Sciatic nerve (tissue), 2 donors: ENCODE results near the gene BASP1. TPM values are rescaled to one million over a fixed set of nuclear protein-coding genes. Genes with fewer than 3 reads are reported as not detected.
"Not testable (repeated sequence)": the region's sequence is repeated elsewhere in the genome, so short reads cannot be mapped to it uniquely, and the experiment has no call there.

ENCODE experiments used
- ATAC-seq: fragments of 200-7000 bp; cut with Tn5 transposase; one replicate; pipeline ENCODE4 v1.9.1; 2020; ENCODE audit warnings: mild to moderate bottlenecking, moderate library complexity
- DNase-seq: peaks from one replicate; pipeline ENCODE4 v3.0.0-alpha.2; 2020; ENCODE audit warnings: low spot score
- intact Hi-C: fragments of 100-400 bp; cut with DNase I; formaldehyde crosslinking; loops from one replicate; pipeline ENCODE4 v1.14.2; 2022
- total RNA-seq: library from RNA; stranded (reverse); fragmentation: NEBNext Ultra II Directional; extraction: Animal tissue kit (Norgen Biotek cat#: 25700); gene quantifications from one replicate; pipeline ENCODE4 v1.2.1, GENCODE V29; 2021
- donor health status: DM: no; HTN: no; CAD: no.
- donor health status: DM: no; HTN: no; CAD: no.

BASP1 gene
- total RNA-seq, 1 donor from 2014 or later, result 26.8 TPM

DNA sequence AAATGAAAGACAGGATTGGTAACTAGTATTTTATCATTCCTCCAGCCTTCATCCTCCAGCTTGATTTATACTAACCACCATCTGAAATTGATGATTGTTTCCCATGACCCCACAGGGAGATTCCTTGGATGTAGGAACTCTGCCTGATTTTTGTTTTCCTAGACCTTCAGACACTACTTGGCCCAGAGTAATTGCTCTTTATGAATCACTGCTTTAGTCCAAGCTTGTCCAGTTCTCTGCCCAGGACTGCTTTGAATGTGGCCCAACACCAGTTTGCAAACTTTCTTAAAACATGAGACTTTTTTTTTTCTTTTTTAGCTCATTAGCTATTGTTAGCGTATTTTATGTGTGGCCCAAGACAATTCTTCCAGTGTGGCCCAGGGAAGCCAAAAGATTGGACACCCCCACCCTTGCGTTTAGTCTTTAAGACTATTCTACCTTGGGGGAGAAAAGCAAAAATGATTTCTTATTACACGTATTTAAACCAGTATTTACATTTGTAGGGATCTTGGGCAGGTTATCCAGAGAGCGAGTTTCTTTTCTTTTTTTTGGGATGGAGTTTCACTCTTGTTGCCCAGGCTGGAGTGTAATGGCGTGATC is 18.4 kb downstream of the BASP1 start:
- no peak for DNase-seq
- intact Hi-C loops, result no loop called here
- peak; percentile 57 for ATAC-seq

DNA sequence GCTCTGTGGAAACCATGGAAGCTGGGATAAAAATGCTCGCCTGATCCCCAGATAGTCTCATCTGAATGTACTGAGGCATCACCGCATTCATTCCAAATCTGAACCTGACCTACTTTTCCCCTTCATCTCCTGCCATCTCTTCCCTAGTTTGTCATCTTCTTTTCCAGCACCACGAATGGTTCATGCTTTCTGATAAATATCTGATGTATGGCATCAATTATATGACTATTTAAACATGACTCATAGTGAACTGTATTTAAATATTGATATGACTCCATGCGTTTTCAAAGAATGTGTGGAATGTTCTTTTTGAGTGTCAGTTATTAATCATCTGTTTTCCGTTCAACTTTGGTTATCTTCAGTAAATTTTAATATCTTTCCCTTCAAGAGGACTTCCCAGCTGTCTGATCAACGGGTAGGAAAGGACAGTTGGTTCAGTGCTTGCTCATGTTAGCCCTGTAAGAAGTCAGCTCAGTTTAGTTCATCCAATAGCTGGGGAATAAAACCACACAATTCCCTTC is 21.1 kb downstream of the BASP1 start:
- DNase-seq (no peak), ATAC-seq (no peak)
- intact Hi-C loops, result no loop called here

DNA sequence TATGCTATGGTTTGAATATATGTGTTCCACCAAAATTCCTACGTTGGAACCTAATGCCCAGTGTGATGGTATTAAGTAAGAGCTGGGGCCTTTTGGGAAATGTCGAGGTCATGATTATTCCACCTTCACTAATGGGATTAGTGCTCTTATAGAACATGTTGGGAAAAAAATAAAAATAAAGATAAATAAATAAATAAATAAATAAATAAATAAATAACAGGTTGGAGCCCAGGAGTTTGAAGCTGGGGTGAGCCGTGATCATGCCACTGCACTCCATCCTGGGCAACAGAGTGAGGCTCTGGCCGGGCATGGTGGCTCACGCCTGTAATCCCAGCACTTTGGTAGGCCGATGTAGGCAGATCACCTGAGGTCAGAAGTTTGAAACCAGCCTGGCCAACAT is 22.5 kb downstream of the BASP1 start:
- DNase-seq (no peak), ATAC-seq (no peak)
- intact Hi-C loops, result no loop called here

DNA sequence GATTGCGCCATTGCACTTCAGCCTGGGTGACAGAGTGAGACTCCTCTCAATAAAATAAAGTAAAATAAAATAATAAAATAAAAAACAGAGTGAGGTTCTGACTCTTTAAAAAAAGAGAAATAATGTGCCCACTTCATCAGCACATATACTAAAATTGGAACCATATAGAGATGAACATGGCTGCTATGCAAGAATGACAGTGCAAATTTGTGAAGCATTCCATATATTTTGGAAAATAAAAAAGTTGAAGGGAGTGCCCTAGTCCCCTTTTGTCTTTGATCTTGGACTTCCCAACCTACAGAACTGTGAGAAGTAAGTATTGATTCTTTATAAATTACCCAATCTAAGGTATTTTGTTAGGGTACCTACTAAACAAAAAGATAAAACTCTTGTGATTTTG is 23.1 kb downstream of the BASP1 start:
- intact Hi-C loops, result no loop called here
- DNase-seq, result no peak
- ATAC-seq, result no peak

DNA sequence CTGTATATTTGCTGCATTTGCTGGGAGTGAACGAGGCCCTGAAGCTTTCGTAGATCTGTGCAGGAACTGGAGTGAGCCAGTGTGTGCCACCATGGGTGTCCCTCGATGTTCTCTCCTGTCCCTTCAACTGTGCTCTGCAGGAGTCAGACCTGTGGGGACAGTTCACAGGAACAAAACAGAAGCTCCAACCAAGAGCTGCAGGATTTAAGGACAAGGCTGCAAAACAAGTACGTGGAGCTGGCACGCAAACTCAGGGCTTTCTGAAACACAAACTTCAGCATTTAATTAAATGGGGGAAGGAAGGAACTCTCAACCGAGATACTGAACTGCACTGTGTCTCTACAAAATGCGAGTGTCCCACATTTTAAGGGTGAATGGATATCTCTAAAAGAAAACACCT is 24.2 kb downstream of the BASP1 start:
- DNase-seq, result no peak
- ATAC-seq, result no peak
- intact Hi-C loops, result no loop called here

DNA sequence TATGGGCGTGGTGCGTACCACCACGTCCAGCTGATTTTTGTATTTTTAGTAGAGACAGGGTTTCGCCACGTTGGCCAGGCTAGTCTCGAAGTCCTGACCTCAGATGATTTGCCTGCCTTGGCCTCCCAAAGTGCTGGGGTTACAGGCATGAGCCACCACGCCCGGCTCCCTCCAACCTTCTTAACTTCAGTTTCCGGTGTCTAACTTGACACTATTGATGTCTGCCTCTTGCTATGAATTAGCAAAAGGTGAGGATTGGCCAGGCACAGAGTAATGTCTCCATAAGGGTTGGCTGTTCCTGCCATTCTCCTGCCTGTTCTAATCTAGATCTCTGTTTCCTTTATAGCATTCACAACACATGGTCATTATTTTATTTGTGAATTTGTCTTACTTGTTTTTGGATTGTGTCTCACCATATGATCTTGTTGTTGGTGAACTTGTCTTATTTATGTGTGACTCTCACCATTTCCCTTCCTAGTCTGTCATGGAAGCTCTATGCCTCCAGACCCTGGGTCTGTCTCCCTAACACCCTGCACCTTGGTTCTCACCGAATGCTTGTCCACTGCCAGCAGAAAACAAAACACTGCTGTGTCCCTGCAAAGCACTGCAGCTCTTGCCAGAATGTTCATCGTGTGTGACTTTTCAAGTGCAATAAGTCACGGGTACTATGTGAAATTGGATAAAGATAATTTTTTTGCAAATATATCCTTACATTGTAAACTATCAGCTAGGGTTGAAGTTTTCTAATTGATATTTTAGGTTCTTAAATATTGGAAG is 26.0 kb downstream of the BASP1 start:
- DNase-seq (no peak), ATAC-seq (no peak)
- intact Hi-C loops, result no loop called here

DNA sequence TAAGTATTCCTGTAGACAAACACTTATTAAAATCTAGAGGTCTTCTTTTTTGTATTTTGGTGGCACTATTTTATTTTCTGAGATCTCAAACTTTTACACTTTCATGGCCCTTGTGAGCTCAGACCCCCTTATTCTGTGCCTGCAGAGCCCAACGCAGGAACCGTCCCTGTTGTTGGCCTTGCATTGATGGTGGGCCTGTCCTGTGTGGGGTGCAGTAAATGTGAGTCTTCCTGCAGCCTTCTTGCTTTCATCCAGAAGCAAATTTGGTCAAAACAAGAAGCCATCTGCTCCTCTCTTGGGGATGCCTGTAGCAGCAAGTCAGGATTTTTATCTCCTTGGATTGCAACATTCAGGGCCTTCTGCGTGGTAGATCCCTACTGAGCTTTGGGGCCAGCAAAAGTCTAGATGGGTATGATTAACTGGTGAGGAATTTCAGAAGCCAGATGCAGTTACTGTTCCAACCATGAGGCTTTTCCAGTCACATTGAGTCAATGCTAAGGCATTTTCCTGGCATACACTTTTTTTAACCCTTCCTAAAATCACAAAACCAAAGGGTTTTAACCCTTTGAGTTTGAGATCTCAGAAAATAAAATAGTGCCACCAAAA is 31.7 kb downstream of the BASP1 start:
- ATAC-seq (peak; percentile 91), DNase-seq (no peak)
- intact Hi-C loops, result no loop called here

DNA sequence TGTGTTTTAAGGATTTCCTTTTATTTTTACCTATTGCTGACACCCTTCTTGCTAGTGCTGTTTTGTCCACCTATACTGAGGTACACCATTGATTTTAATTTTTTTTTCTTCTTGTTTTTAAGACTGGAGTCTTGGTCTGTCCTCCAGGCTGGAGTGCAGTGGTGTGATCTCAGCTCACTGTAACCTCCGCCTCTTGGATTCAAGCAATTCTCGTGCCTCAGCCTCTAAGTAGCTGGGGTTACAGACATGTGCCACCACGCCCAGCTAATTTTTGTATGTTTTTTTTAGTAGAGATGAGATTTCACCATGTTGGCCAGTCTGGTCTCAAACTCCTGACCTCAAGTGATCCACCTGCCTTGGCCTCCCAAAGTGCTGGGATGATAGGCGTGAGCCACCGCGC is 32.4 kb downstream of the BASP1 start:
- ATAC-seq, intact Hi-C loops, DNase-seq: not testable (repeated sequence)

DNA sequence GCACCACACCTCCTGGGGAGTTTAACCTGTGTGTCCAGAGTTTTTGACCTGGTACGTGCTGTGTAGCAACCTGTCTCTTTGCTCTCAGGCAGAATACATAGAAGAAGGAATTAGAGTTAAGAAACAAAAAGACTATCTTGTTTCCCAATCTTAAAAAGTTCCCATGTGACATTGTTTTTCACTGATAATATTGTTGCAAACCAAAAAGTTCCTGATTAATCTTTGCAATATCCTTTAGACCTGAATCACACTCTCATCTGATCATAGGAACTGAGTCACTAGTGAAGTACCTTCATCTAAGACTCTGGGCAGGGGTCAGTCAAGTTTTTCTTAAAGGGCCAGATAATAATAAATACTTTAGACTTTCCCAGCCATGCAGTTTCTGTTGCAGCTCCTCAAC is 35.1 kb downstream of the BASP1 start:
- intact Hi-C loops, result no loop called here
- ATAC-seq (no peak), DNase-seq (no peak)

DNA sequence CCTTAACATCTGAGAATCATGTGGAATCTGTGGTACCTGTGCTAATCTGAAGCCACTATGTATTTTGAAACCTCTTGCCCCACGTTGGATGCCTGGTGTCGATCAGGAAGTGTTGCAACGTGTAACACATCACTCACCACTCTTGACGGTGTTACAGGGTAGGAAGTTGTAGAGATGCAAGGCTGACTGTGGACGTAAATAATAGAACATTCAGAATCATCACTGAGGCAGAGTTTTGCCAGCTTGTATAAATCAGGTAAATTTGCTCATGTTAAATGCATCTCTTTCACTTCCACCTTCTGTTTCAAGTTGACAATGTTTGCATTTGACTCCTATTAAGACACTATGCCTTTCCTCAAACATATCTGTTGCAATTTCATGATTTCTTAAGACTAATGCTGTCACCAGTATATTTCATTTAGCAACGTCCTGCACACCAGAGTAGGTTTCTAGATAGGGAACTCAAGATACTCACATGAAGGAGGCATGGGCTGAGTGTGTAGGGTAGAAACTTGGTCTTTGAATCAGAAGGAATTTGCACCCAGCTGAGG is 38.1 kb downstream of the BASP1 start:
- peak; percentile 28 for ATAC-seq
- intact Hi-C loops, result no loop called here
- no peak for DNase-seq

DNA sequence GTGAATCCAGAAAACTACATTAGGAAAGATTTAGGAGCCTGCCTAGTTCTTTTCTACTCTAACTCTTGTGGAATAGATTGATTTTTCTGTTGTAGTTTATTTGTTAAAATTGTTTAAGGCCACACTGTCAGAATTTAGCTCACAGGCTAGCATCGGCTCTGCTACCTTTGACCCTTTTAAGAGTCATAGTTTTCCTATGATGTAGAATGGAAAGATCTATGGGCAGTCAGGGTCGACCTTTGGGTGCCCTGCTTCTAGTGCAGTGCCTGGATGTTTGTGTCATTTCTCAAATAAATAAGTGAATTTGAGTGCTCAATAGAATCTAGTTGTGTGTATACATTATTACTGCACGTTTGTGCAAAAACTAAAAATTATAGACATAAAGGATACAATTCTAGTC is 38.7 kb downstream of the BASP1 start:
- DNase-seq (no peak), ATAC-seq (no peak)
- intact Hi-C loops, result no loop called here

DNA sequence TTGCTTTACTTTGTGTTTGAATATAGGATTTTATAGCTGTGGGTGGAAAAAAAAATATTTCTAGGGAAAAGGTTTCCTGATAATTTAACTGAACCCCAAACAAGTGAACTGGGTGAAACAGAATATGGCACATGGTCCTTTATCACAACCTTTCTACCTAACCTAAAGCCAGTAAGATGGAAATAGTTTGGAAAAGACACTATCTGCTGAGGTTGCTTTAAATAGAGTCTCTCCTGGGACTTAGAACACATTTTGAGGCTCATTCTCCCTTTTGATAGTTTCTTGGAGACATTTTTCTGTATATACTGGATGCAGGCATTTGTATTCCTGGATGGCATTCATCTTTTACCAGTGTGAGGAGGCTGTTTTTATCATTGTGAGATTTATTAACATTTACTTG is 39.4 kb downstream of the BASP1 start:
- DNase-seq (no peak), ATAC-seq (no peak)
- intact Hi-C loops, result no loop called here

DNA sequence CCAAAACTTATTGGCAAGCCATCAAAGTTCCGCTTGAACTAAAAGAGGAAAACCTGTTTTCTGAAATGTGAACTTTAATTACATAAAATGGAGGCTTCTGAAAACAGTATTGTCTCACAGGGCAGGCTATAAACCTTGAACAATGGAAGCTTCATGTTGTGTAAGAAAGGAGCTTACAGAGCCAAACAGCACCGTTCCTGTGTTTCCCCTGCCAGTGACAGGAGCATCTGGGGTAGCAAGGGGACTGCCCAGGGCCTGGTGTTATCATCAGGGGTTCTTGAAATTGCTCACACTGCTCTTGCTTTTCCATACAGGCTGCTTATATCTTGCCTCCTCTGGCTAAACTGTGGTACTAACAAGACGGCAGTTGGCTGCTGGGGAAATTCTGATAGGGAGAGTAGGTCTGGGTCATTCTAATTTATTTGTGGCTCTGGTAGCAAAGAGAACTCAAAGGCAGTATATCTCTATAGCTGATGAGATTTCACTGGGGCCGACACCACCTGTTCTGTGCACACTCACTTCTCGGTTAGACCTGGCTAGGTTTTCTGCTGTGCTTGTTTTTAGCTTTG is 40.4 kb downstream of the BASP1 start:
- ATAC-seq, result no peak
- intact Hi-C loops, result no loop called here
- DNase-seq, result no peak

DNA sequence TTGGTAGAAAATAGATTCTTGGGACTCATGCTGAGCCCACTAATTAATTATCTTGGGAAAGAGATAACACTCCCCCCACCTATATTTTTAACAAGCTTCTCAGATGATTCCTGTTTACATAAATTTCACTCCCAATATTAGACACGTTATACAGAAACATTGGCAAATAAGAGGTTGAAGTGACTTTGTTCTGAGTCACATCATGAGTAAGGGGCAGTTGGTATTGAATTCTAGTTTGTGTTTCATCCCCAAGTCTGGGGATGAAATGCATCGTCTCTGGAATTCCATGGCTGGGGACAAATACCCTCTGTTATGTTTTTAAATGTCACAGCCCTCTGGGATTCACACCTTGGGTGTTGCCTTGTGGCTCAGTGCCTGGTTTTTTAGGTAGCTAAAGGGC is 41.0 kb downstream of the BASP1 start:
- ATAC-seq, result no peak
- intact Hi-C loops, result no loop called here
- no peak for DNase-seq

DNA sequence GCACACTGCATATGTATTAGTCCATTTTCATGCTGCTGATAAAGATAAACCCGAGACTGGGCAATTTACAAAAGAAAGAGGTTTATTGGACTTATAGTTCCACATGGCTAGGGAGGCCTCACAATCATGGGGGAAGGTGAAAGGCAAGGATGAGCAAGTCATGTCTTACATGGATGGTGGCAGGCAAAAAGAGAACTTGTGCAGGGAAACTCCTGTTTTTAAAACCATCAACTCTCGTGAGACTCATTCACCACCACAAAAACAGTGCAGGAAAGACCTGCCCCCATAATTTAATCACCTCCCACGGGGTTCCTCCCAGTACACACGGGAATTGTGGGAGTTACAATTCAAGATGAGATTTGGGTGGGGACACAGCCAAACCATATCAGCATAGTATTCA is 41.6 kb downstream of the BASP1 start:
- intact Hi-C loops, ATAC-seq, DNase-seq: not testable (repeated sequence)

DNA sequence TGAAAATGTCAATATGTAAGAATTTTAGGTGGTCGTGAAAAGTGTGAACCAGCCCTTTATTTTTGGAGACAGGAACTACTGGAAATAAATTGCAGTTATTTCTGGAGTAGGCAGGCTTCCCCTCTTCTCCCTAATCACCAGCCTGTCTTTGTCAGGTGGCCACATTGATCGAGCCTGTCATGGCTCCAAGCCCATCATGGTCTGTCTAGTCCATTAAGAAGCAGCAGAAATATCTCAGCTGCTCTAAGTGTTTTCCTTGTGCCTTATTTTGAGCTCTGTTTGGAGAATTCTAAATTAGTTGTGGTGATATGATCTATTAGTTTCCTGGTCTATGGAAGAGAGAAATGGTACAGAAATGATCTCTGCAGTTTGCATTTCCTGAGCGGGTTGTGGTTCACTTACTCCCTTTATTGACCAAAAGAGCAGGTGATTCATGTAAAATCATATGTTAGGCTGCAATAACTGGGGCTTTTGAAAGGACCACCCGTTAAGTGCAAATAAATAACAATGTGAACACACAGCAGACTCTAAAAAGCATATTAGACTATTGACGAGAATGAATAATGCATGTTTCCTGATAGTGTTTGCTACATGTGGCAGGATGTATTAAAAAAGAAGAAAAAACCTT is 42.3 kb downstream of the BASP1 start:
- no peak for ATAC-seq
- no peak for DNase-seq
- intact Hi-C loops, result no loop called here

DNA sequence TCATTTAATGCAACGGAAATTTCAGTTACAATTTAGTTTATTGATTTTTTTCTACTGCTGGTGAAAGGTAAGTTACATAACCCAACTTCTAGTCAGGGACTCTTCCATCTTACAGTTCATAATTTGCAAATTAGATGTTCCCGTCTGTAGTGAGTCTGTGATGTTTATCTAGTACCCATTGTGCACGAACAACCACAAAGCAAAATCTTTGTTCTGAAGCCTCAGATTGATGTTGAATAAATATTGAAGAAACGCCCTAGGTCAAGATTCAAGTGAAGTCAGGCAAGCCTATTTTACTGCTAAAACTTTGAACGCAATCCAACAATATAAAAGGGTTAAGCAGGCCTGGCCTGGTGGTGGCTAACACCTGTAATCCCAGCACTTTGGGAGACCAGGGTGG is 43.1 kb downstream of the BASP1 start:
- ATAC-seq (no peak), DNase-seq (no peak)
- intact Hi-C loops, result no loop called here

DNA sequence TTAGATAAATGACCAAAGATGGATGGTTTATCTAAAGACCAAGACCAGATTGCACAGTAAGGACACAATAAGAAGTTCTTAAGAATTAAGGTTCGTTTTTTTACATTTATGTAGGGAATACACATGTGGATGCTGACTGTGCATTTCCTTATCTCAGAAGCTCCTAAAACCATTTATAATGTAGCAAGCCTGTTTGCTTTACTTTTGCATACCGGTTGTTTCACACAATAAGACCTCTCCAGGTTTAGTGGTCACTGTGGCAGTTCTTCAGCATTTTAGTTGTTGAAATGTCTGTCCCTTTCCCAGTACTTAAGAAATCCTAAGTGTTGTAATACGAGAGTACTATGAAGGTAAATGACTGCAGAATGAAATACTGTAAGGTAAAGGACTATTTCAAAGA is 43.6 kb downstream of the BASP1 start:
- intact Hi-C loops, result no loop called here

DNA sequence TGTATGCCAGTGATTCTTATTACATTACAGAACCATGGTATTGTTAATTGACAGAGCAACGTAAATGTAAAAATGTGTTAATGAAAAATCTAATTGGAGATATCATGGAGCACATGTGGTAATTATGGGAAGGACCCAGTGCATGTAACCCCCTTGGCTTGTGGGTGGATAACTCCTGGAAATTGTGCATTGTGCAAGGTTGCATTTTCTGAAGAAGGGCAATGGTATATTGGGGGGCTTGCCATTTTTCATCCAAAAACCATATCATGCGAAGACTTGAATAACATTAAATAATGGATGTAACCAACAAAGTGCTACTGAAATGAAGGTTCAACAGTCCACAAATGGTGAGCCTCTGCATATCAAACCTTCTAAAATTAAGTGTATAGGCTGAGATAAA is 47.6 kb downstream of the BASP1 start:
- ATAC-seq (no peak), DNase-seq (no peak)
- intact Hi-C loops, result no loop called here

More for the DNA sequence above, 43.6 kb downstream of the BASP1 start:
- DNase-seq (no peak), ATAC-seq (no peak)
